ENCODE measurements around the gene SLC6A17.

- TF ChIP-seq, protein P1, sequence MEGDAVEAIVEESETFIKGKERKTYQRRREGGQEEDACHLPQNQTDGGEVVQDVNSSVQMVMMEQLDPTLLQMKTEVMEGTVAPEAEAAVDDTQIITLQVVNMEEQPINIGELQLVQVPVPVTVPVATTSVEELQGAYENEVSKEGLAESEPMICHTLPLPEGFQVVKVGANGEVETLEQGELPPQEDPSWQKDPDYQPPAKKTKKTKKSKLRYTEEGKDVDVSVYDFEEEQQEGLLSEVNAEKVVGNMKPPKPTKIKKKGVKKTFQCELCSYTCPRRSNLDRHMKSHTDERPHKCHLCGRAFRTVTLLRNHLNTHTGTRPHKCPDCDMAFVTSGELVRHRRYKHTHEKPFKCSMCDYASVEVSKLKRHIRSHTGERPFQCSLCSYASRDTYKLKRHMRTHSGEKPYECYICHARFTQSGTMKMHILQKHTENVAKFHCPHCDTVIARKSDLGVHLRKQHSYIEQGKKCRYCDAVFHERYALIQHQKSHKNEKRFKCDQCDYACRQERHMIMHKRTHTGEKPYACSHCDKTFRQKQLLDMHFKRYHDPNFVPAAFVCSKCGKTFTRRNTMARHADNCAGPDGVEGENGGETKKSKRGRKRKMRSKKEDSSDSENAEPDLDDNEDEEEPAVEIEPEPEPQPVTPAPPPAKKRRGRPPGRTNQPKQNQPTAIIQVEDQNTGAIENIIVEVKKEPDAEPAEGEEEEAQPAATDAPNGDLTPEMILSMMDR (conservative IDR thresholded peaks at IDR 0.05 in 1 of 2, IDR thresholded peaks at IDR 0.05 in 1 of 2; ENCODE audit: extremely low read depth in 1 of 2, insufficient read depth in 1 of 2, low read depth in 1 of 2, low read length in 2 of 2) = no peak
- TF ChIP-seq EZH2 (IDR thresholded peaks at IDR 0.05; ENCODE audit: borderline replicate concordance, low read length) = no peak
Observed at GRCh38 chr1:110223127-110223526, 72.8 kb downstream of the SLC6A17 start.
